Thoracic aorta (tissue), 2 donors: Measurements from ENCODE around the gene PKD1L1. TPM values are rescaled to one million over a fixed set of nuclear protein-coding genes. Genes with fewer than 3 reads are reported as not detected.
"Not testable (repeated sequence)": the region's sequence is repeated elsewhere in the genome, so short reads cannot be mapped to it uniquely, and the experiment has no call there.

Experiments used
- ATAC-seq: fragments of 150-250 bp; one replicate; pipeline ENCODE4 v1.8.0; 2017; ENCODE audit warnings: low read depth; ENCODE audit not compliant: insufficient number of reproducible peaks, low FRiP score
- DNase-seq: peaks from one replicate; pipeline ENCODE4 v3.0.0-alpha.2; 2020; ENCODE audit warnings: low spot score
- H3K27ac ChIP-seq, 2 donors: fragments of 200-600 bp; sonication (generic); 1 replicate in 1 of 2; 2 replicates in 1 of 2; pipeline ENCODE4 v1.5.1; 2016; ENCODE audit warnings: mild to moderate bottlenecking in 2 of 2, moderate library complexity in 2 of 2
- H3K27me3 ChIP-seq: fragments of 200-600 bp; sonication (generic); replicated peaks from 2 replicates; pipeline ENCODE4 v1.6.0; 2016; ENCODE audit warnings: mild to moderate bottlenecking; ENCODE audit not compliant: insufficient read depth
- H3K36me3 ChIP-seq: fragments of 200-600 bp; sonication (generic); one replicate; pipeline ENCODE4 v1.5.1; 2016
- H3K4me1 ChIP-seq, 2 donors: fragments of 200-600 bp; sonication (generic); 1 replicate in 1 of 2; 2 replicates in 1 of 2; pipeline versions ENCODE4 v1.5.1 to v1.6.0; 2016; ENCODE audit warnings: low read depth in 2 of 2, mild to moderate bottlenecking in 1 of 2; ENCODE audit not compliant: control insufficient read depth in 1 of 2
- H3K4me3 ChIP-seq: fragments of 200-600 bp; sonication (generic); 2 replicates; pipeline ENCODE4 v1.5.1; 2016; ENCODE audit warnings: mild to moderate bottlenecking
- H3K9me3 ChIP-seq: fragments of 200-600 bp; sonication (generic); 2 replicates; pipeline ENCODE4 v1.5.1; 2016
- total RNA-seq, 2 donors: library from RNA; depleted of rRNA; stranded (reverse); fragments of >200 nt; gene quantifications; one replicate each; pipeline versions ENCODE4 v1.1.0 to v1.2.3, GENCODE V29; 2016
- TF ChIP-seq, protein P1 (sequence below): fragments of 200-600 bp; sonication (generic); IDR thresholded peaks from one replicate; pipeline ENCODE4 v1.5.1; 2019; ENCODE audit warnings: antibody characterized with exemption

The PKD1L1 gene
- total RNA-seq, 2 donors from 2014 or later, result 0.14 to 0.85 TPM

DNA sequence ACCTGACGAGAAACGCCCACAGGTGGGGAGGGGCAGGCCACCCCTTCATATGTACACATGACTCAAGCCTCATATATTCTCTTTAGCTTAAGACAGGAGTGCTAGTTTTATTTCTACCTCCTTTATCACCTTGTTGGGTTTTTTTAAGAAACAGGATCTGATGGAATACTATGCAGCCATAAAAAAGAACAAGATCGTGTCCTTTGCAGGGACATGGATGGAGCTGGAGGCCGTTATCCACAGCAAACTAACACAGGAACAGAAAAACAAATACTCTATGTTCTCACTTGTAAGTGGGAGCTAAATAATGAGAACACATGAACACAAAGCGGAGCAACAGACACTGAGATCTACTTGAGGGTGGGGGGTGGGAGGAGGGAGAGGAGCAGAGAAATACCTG is 42.3 kb upstream of the PKD1L1 start:
- Histone ChIP-seq H3K27ac (no peak overlapping the region), H3K4me3 (no peak overlapping the region), H3K9me3 (no peaks in the 10 kb centered on the region), H3K4me1 (peaks cover 0 to 10% of the 10 kb centered on the region in 2 donors), H3K27me3 (no peaks in the 10 kb centered on the region), H3K36me3 (no peaks in the 10 kb centered on the region)
- TF ChIP-seq, protein P1, sequence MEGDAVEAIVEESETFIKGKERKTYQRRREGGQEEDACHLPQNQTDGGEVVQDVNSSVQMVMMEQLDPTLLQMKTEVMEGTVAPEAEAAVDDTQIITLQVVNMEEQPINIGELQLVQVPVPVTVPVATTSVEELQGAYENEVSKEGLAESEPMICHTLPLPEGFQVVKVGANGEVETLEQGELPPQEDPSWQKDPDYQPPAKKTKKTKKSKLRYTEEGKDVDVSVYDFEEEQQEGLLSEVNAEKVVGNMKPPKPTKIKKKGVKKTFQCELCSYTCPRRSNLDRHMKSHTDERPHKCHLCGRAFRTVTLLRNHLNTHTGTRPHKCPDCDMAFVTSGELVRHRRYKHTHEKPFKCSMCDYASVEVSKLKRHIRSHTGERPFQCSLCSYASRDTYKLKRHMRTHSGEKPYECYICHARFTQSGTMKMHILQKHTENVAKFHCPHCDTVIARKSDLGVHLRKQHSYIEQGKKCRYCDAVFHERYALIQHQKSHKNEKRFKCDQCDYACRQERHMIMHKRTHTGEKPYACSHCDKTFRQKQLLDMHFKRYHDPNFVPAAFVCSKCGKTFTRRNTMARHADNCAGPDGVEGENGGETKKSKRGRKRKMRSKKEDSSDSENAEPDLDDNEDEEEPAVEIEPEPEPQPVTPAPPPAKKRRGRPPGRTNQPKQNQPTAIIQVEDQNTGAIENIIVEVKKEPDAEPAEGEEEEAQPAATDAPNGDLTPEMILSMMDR, result no peak
- DNase-seq (no peak), ATAC-seq (no peak)

DNA sequence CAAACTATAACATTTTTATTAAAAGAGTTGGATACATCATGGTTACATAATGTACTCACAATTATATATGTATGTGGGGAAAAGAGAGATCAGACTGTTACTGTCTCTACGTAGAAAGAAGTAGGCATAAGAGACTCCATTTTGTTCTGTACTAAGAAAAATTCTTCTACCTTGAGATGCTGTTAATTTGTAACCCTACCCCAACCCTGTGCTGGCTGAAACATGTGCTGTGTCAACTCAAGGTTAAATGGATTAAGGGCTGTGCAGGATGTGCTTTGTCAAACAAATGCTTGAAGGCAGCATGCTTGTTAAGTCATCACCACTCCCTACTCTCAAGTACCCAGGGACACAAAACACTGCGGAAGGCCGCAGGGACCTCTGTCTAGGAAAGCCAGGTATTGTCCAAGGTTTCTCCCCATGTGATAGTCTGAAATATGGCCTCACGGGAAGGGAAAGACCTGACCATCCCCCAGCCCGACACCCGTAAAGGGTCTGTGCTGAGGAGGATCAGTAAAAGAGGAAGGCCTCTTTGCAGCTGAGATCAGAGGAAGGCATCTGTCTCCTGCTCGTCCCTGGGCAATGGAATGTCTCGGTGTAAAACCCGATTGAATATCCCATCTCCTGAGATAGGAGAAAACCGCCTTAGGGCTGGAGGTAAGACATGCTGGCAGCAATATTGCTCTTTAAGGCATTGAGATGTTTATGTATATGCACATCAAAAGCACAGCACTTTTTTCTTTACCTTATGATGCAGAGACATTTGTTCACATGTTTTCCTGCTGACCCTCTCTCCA is 41.5 kb upstream of the PKD1L1 start:
- not testable (repeated sequence) for DNase-seq, H3K27ac ChIP-seq, ATAC-seq, H3K4me3 ChIP-seq, H3K27me3 ChIP-seq, H3K36me3 ChIP-seq, H3K9me3 ChIP-seq
- peaks cover 0 to 10% of the 10 kb centered on the region in 2 donors for H3K4me1 ChIP-seq

DNA sequence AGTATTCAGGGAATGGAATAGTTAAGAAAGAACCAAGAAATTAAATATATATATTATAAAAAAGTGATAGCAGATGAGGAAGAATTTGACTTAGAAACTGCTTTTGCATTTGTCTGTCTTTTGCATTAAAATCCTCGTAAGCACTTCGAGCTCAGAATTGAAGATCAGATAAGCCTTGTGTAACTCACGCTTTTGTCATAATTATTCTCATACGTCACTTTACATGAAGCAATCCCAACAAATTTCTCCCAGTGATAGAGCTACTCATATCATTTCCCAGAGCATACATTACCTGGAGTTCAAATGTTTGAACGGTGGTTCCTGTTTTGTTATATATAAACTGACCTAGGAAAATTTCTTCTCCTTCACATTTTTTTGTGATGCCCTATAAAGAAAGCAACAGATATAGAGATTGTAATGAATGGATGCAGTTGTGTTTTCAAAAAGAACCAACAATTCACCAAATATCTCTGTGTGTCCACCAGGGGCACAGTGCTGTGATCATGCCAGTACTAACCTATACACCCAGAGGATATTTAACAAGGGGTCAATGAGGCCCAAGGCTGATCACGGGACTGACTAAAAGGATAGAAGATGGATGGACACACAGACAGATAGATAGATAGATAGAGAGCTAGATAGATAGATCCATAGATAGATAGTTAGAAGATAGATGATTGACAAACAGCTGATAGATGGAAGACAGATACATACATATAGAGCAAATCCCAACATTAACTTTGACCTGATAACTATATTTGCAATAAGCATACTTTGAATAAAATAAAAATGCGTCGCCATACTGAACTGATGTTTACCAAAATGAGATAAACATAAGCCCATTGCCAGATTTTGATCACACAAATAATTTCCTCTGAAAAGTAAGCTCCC is 40.5 kb upstream of the PKD1L1 start:
- ATAC-seq (no peak), DNase-seq (no peak)
- Histone ChIP-seq H3K9me3 (no peaks in the 10 kb centered on the region), H3K4me3 (no peak overlapping the region), H3K27ac (no peak overlapping the region), H3K36me3 (no peaks in the 10 kb centered on the region), H3K4me1 (peaks cover 0 to 10% of the 10 kb centered on the region in 2 donors), H3K27me3 (no peaks in the 10 kb centered on the region)
- TF ChIP-seq, protein P1, result no peak

DNA sequence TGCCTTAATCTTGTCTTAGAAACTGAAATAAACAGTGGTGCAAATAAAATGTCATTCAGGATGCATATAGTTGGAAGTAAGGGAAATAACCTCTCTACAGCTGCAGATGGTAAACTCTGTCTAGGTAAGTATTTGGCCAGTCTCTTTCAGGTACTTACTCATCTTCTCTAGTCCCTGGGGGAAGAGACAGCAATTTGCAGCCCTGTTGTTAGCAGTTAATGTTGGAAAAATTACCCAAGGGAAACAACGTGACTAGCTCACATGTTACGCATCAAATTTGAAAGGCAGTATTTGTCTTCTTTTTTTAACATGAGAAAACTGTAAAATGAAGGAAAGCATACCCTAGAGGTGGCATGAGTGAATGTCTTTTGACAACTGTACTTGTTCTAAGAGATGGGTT is 34.3 kb upstream of the PKD1L1 start:
- Histone ChIP-seq H3K36me3 (peaks cover 5% of the 10 kb centered on the region), H3K4me3 (no peak overlapping the region), H3K27me3 (no peaks in the 10 kb centered on the region), H3K27ac (no peak overlapping the region), H3K4me1 (peaks cover 10% of the 10 kb centered on the region in 2 donors), H3K9me3 (no peaks in the 10 kb centered on the region)
- ATAC-seq (no peak), DNase-seq (no peak)
- TF ChIP-seq, protein P1, result no peak

DNA sequence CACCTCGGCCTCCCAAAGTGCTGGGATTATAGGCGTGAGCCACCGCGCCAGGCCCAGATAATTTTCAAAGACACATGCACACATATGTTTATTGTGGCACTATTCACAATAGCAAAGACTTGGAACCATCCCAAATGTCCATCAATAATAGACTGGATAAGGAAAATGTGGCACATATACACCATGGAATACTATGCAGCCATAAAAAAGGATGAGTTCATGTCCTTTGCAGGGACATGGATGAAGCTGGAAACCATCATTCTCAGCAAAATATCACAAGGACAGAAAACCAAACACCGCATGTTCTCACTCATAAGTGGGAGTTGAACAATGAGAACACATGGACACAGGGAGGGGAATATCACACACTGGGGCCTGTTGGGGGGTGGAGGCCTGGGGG is 32.4 kb upstream of the PKD1L1 start:
- not testable (repeated sequence) for H3K27ac ChIP-seq, H3K27me3 ChIP-seq, ATAC-seq, DNase-seq, H3K9me3 ChIP-seq, H3K4me3 ChIP-seq
- H3K4me1 ChIP-seq, result peaks cover 10 to 17% of the 10 kb centered on the region in 2 donors
- H3K36me3 ChIP-seq, result peaks cover 23% of the 10 kb centered on the region

DNA sequence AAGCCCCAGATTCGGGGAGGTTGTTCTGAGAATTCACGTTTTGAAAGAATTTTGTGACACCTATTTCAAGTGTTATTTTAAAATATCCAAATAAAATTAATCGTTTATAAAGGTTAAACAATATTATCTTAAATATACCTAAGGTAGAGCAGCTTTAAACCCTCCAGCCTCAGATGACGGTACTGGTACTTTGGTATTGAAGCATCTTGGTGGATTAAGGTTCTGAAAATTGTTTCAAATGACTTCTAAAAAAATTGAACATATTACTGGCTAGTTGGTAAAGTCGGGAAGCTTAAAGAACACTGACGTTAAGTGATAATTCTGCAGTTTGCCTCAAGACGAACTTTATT is 31.5 kb upstream of the PKD1L1 start:
- Histone ChIP-seq H3K27ac (peak overlapping the region; percentile 72 to 86), H3K4me1 (peaks cover 10 to 17% of the 10 kb centered on the region in 2 donors), H3K27me3 (no peaks in the 10 kb centered on the region), H3K36me3 (peaks cover 27% of the 10 kb centered on the region), H3K9me3 (no peaks in the 10 kb centered on the region), H3K4me3 (peak overlapping the region; percentile 73)
- DNase-seq (no peak), ATAC-seq (no peak)
- TF ChIP-seq, protein P1, result no peak
